Measurements from ENCODE around the gene STPG1.

STPG1 gene

DNA sequence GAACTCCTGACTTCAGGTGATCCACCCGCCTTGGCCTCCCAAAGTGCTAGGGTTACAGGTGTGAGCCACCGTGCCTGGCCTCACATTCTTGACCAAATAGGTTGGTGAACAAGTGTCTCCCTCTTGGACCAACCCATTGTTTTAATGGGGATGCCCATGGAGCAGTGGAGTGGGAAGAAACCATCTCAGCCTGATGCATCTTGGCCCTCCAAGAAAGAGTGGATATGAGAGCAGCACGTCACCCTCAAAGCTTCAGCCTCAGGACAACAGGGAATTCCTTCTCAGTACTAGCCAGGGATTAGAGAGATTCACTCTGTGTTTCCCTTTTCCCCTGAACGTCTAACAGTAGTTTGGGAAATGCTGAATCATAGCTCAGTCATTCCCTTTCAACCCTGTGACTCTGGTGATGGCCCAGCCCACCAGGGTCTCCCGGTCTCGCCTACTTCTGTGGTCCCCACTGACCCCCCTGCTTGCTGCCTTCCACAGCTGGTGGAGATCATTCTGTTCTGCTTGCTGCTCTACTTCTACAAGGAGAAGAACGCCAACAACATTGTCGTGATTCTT lies 39.4 kb upstream of the STPG1 start:
- TF ChIP-seq TAF1 (IDR thresholded peaks at IDR 0.05; ENCODE audit: borderline replicate concordance, insufficient read depth, low read length) (no peak), REST (IDR thresholded peaks at IDR 0.05; ENCODE audit: insufficient read depth in 1 of 2, low read depth in 2 of 2, low read length in 2 of 2) (no peak), FOXP2 (optimal IDR thresholded peaks at IDR 0.05; ENCODE audit: borderline replicate concordance, extremely low read depth, extremely low read length, insufficient read depth) (no peak), POLR2AphosphoS5 (IDR thresholded peaks at IDR 0.05; ENCODE audit: low read depth, low read length) (no peak), SIN3A (IDR thresholded peaks at IDR 0.05; ENCODE audit: borderline replicate concordance, insufficient read depth, low read length) (no peak)

GRCh38 chr1:24451746-24452145 lies 38.2 kb upstream of the STPG1 start:
- TF ChIP-seq TAF1 (IDR thresholded peaks at IDR 0.05; ENCODE audit: borderline replicate concordance, insufficient read depth, low read length) (no peak), POLR2AphosphoS5 (IDR thresholded peaks at IDR 0.05; ENCODE audit: low read depth, low read length) (no peak), SIN3A (IDR thresholded peaks at IDR 0.05; ENCODE audit: borderline replicate concordance, insufficient read depth, low read length) (no peak), FOXP2 (optimal IDR thresholded peaks at IDR 0.05; ENCODE audit: borderline replicate concordance, extremely low read depth, extremely low read length, insufficient read depth) (no peak), REST (IDR thresholded peaks at IDR 0.05; ENCODE audit: insufficient read depth in 1 of 2, low read depth in 2 of 2, low read length in 2 of 2) (no peak)

DNA sequence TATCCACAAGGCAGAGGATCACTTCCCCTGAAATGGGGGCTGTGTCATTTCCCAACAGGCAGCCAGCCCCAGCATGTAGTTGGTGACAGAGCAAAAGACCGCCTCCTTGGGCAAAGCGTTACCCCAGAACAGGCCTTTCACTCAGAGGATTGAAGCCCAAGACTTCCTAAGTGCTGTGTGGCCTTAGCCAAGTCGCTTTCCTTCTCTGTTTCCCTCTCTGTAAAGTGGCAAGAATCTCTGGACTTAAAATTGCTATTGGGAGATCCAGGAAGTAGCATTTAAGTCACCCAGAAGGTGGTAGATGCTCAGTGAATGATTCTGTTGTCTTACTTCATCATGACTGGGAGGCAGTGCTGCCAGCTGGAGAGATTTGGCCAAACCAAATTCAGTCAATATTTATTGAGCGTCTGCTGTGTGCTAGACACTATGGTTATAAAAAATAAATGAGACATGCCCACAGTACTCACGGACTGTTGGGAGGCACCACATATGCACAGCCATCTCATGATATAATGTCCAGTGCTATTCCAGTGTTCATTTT lies 37.3 kb upstream of the STPG1 start:
- TF ChIP-seq REST (IDR thresholded peaks at IDR 0.05; ENCODE audit: insufficient read depth in 1 of 2, low read depth in 2 of 2, low read length in 2 of 2) (no peak), SIN3A (IDR thresholded peaks at IDR 0.05; ENCODE audit: borderline replicate concordance, insufficient read depth, low read length) (no peak), FOXP2 (optimal IDR thresholded peaks at IDR 0.05; ENCODE audit: borderline replicate concordance, extremely low read depth, extremely low read length, insufficient read depth) (no peak), TAF1 (IDR thresholded peaks at IDR 0.05; ENCODE audit: borderline replicate concordance, insufficient read depth, low read length) (no peak), POLR2AphosphoS5 (IDR thresholded peaks at IDR 0.05; ENCODE audit: low read depth, low read length) (no peak)

- TF ChIP-seq REST (IDR thresholded peaks at IDR 0.05; ENCODE audit: insufficient read depth in 1 of 2, low read depth in 2 of 2, low read length in 2 of 2) = no peak
- TF ChIP-seq POLR2AphosphoS5 (IDR thresholded peaks at IDR 0.05; ENCODE audit: low read depth, low read length) = no peak
- TF ChIP-seq SIN3A (IDR thresholded peaks at IDR 0.05; ENCODE audit: borderline replicate concordance, insufficient read depth, low read length) = no peak
- TF ChIP-seq FOXP2 (optimal IDR thresholded peaks at IDR 0.05; ENCODE audit: borderline replicate concordance, extremely low read depth, extremely low read length, insufficient read depth) = no peak
- no peak for TF ChIP-seq TAF1 (IDR thresholded peaks at IDR 0.05; ENCODE audit: borderline replicate concordance, insufficient read depth, low read length)
Measured at GRCh38 chr1:24450316-24450715, 36.7 kb upstream of the STPG1 start.
